Hematopoietic multipotent progenitor cell (in vitro differentiated cells): ENCODE data around the gene ZNF350. TPM values are rescaled to one million over a fixed set of nuclear protein-coding genes. Genes with fewer than 3 reads are reported as not detected.

Experiments used
- total RNA-seq: library from RNA; depleted of rRNA; stranded (reverse); fragments of >200 nt; gene quantifications from one replicate; pipeline ENCODE4 v1.2.3, GENCODE V29; 2012

ZNF350 gene
- total RNA-seq, 1 donor, result 8.1 TPM

Other genes starting within 250 kb of the ZNF350 start
- 7.3 TPM for gene FPR1, start 235.0 kb downstream of the ZNF350 start, total RNA-seq
- gene FPR2, start 225.7 kb downstream of the ZNF350 start, total RNA-seq, result 0.54 TPM
- 0.27 TPM for gene FPR3, start 191.7 kb downstream of the ZNF350 start, total RNA-seq
- 8.6 TPM for gene ZNF577, start 98.9 kb downstream of the ZNF350 start, total RNA-seq
- 7.5 TPM for gene ZNF649, start 81.8 kb downstream of the ZNF350 start, total RNA-seq
- gene ZNF613, start 59.4 kb downstream of the ZNF350 start, total RNA-seq, result 3.5 TPM
- gene ZNF615, start 21.4 kb upstream of the ZNF350 start, total RNA-seq, result 7.8 TPM
- gene ZNF614, start 41.5 kb upstream of the ZNF350 start, total RNA-seq, result 6.5 TPM
- 6.5 TPM for gene ZNF432, start 62.0 kb upstream of the ZNF350 start, total RNA-seq
- gene ZNF841, start 108.9 kb upstream of the ZNF350 start, total RNA-seq, result 4.6 TPM
- gene ZNF616, start 153.1 kb upstream of the ZNF350 start, total RNA-seq, result 4.0 TPM
- gene ZNF836, start 184.8 kb upstream of the ZNF350 start, total RNA-seq, result 5.4 TPM
- gene PPP2R1A, start 203.2 kb upstream of the ZNF350 start, total RNA-seq, result 195 TPM